HG03558 (cell line): ENCODE data around the gene GALNT14.
"Not testable (repeated sequence)": the region's sequence is repeated elsewhere in the genome, so short reads cannot be mapped to it uniquely, and the experiment has no call there.

Source experiments
- ATAC-seq: cut with Tn5 transposase; IDR thresholded peaks from one replicate; pipeline ENCODE4 v1.9.1; 2021; ENCODE audit warnings: moderate number of reproducible peaks; ENCODE audit not compliant: unreplicated experiment; ENCODE audit errors: extremely low read depth

Gene GALNT14, protein sequence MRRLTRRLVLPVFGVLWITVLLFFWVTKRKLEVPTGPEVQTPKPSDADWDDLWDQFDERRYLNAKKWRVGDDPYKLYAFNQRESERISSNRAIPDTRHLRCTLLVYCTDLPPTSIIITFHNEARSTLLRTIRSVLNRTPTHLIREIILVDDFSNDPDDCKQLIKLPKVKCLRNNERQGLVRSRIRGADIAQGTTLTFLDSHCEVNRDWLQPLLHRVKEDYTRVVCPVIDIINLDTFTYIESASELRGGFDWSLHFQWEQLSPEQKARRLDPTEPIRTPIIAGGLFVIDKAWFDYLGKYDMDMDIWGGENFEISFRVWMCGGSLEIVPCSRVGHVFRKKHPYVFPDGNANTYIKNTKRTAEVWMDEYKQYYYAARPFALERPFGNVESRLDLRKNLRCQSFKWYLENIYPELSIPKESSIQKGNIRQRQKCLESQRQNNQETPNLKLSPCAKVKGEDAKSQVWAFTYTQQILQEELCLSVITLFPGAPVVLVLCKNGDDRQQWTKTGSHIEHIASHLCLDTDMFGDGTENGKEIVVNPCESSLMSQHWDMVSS

GRCh38 chr2:31138037-31138962, at the start of gene GALNT14:
TSS of gene GALNT14 (minus strand) at chr2:31138440. CDS start at chr2:31138086, 354 bp downstream.
- no peak for ATAC-seq

DNA sequence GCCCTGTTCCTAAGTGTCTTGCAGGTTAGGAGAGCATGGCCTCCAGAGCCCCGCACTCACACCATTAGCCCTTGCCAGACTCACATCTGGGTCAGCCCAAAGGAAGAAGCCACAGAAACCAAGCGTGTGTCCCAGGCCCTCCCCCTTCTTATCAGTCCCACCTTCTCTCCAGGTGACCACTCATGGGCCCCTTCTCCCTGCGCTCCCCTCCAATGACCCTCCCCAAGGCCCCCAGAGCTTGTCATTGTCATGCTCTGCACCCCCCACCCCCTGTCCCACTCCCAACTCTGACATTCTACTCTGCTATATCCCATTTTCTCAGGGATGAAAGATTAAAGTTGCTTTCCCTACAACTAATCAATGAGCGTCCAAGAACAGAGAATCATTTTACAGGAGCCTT, 48.9 kb upstream of the GALNT14 start:
- ATAC-seq, result no peak

DNA sequence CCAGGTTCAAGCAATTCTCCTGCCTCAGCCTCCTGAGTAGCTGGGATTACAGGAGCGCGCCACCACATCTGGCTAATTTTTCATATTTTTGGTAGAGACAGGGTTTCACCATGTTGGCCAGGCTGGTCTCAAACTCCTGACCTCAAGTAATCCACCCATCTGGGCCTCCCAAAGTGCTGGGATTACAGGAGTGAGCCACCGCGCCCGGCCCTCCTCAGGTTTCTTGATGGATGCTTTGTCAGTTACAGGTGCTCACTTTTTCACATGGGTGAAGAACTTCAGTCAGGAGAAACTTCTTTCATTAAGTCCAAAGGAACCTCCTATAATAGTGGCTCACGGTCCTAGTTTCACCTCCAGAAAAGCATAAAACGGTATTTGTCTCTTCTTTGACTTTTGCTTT, 45.7 kb upstream of the GALNT14 start:
- ATAC-seq, result not testable (repeated sequence)

- ATAC-seq, result no peak
These were observed 38.5 kb upstream of the GALNT14 start for GRCh38 chr2:31176742-31177141.

GRCh38 chr2:31171142-31171541, 32.9 kb upstream of the GALNT14 start:
- no peak for ATAC-seq

DNA sequence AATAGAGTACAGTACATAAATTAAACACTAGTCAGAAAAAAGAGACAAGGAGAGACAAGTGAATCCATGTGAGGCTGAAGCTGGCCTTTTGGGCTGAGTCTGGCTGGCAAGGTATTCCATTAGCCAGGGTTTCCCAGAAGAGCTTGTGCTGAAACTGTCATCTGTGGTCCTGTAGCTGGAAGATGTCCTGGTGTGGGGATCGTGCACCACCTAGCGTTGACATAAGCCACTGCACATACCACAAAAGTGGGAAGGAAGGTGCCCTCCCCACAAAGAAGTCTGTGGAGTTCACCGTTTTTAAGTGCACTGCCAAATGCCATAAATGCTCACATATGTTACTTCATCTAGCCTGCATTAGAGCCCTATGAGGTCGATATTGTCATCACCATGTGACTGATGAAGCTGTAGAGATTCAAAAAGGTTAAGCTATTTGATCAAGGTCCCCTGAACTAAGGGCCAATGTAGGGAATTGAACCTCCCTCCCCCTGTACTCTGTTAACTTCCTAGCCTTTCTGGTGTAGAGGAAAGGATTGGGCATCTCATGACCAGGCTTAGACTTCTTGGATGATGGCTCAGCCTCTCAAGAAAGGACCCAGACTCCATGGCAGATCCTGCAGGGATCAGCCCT, 31.9 kb upstream of the GALNT14 start:
- ATAC-seq, result no peak

- no peak for ATAC-seq
These were observed 30.1 kb upstream of the GALNT14 start for GRCh38 chr2:31168291-31168690.

DNA sequence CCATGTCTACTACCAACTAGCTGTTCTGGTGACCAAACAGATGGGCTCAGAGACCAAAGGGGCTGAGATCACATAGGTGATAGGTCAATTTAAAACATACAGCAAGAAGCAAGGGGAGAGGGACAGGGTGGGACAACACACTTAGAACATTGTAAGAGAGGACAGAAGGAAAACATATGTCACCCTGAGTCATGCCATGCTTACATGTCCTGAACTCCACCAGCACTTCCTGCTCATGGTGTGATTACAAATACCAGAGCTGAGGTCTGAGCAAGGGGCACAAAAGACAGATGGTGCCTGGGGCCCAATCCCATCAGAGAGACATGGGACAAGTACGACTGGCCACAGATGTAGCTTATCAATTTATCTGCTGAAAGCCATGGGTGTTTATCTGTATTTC, 28.7 kb upstream of the GALNT14 start:
- no peak for ATAC-seq

DNA sequence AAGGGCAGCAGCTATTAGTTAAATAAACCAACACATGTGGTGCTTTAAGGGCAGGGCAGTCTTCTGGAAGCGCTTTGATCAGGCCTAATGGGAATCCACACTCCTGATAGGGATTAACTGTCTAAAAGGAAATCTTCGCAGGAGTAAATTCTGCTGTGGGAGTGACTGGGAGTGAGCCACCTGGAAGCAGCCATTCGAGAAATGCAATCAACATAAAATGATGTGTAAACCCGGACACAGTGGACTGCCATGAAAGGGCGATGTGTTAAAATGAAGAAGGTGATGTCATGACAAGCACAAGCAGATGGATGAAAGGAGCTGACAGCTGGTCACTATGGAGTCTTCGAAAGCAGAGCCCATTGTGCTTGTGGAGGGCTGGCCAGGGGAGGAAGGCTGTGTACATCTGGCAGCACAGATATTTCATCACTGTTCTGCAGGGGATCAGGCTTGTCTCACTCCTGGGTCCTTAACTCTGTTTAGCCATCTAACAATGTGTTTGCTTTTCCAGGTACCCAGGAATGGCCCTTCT, 24.8 kb upstream of the GALNT14 start:
- ATAC-seq, result no peak

- ATAC-seq, result no peak
These were observed 23.4 kb upstream of the GALNT14 start for GRCh38 chr2:31161637-31162036.

- no peak for ATAC-seq
These were observed 13.3 kb upstream of the GALNT14 start for GRCh38 chr2:31151501-31151900.

- no peak for ATAC-seq
These were observed 12.0 kb upstream of the GALNT14 start for GRCh38 chr2:31150120-31150670.

DNA sequence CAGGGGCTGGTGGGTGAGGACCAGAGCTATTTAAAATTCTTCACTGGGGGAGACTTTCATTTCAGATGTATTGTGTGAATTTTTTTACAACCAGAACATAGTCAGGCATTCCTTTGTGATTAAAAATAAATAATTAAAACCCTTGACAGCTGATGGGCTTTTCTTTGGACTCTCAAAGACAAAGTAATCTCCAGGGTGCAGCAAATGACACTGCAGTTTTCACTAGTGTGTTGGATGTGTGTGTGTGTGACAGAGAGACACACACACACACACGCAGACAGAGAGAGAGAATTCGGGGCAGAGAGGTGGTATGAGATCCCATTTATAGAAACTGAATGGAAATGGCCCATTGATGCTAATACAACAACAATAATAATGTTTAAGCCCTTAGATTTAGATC, 10.3 kb upstream of the GALNT14 start:
- ATAC-seq, result no peak

DNA sequence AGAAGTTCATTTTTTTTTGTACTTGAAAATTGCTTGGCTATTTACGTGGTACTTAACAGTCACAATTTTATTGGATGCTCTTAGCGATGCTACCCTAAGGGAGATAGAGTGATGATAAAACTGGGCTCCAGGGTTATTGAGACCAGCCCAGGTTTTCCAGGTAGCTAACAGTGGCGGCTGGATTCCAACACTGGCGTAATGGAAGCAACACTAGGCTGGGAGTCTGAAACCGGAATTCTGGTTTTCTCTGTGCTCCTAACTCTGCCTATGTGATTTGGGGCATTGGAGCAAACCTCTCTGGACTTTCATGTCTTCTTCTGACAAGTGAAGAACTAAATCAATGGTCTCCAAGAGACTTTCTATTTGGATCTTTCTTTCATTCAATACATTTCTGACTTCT, 9.4 kb upstream of the GALNT14 start:
- no peak for ATAC-seq

DNA sequence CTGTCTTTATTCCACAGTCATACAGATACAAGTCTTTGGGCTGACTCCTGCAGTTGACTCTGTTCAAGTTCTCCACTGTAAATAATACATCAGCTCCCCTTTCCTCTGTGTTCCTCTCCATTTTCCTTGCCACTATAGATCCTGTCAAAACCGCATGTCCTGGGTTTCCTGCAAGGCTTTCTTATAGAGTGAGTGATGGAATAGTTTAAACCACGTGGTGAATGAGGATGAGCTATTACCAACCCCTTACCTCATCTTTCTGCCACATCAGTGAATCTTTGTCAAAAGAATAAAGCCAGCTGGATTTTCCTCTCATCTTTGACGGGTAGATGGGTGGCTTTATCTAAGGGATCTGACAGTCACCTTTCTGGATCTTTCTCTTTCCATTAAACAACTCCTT, 3.9 kb upstream of the GALNT14 start:
- ATAC-seq, result no peak

GRCh38 chr2:31141443-31142085, 3.3 kb upstream of the GALNT14 start:
- no peak for ATAC-seq

- no peak for ATAC-seq
These were observed 1.9 kb upstream of the GALNT14 start for GRCh38 chr2:31140151-31140550.

- ATAC-seq, result no peak
These were observed 1.4 kb upstream of the GALNT14 start for GRCh38 chr2:31139671-31140070.

- ATAC-seq, result no peak
These were observed 816 bp downstream of the GALNT14 start for GRCh38 chr2:31137211-31138036.
